ENCODE data around the gene RHBDL3. TPM values are rescaled to one million over a fixed set of nuclear protein-coding genes. Genes with fewer than 3 reads are reported as not detected.

The RHBDL3 gene
- total and polyA plus RNA-seq, 2 of the 8 experiments (the other 6 are each of a cell fraction or from before 2014, with no cell fraction given) = 9.6 to 12.2 TPM

DNA sequence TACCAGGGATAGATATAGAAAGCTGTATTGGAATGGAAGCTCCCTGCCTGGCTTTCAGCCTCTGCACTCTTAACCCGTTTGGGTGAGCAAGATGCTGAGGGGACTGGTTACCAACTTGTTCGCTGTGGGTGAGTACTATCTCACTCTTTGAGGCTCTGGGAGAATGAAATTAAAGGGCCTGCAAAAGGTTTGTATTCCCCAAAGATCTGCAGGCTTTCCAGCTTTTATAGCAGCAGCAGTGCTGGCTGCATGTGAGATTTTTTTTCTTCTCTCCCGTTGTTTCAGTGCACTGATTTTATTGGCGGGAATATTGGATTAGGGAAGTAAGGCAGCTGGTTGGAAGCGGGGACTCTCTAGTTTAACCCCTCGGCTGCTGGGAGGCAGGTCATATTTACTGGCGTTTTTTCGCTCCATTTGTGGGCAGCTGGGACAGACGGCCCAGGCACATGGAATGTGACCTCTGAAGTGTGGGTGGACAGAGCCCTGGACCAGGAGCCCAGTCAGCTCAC lies 45.5 kb downstream of the RHBDL3 start:
- Histone ChIP-seq H2BK5ac (ENCODE audit: low read depth, low read length) (0 out of 2 replicates have a peak overlapping the region, but pooled peaks have one; percentile 10), H3K27me3 (replicated peaks in 1 of 4; ENCODE audit: control insufficient read depth in 3 of 4, extremely low read depth in 1 of 4, insufficient read depth in 3 of 4, low read length in 3 of 4) (no peaks in the 10 kb centered on the region)
- TF ChIP-seq, protein P1, sequence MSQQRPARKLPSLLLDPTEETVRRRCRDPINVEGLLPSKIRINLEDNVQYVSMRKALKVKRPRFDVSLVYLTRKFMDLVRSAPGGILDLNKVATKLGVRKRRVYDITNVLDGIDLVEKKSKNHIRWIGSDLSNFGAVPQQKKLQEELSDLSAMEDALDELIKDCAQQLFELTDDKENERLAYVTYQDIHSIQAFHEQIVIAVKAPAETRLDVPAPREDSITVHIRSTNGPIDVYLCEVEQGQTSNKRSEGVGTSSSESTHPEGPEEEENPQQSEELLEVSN (IDR thresholded peaks at IDR 0.05) = peak; percentile 82
- TF ChIP-seq, protein P2, sequence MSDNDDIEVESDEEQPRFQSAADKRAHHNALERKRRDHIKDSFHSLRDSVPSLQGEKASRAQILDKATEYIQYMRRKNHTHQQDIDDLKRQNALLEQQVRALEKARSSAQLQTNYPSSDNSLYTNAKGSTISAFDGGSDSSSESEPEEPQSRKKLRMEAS (IDR thresholded peaks at IDR 0.05) = 0 out of 2 replicates have a peak, but pooled peaks have one; percentile 35
- TF ChIP-seq NANOG (IDR thresholded peaks at IDR 0.05; ENCODE audit: insufficient read depth, low read depth, low read length, poor library complexity, severe bottlenecking) (no peak), HDAC6 (IDR thresholded peaks at IDR 0.05; ENCODE audit: low read depth, low read length) (no peak)

More for the DNA sequence above, 45.5 kb downstream of the RHBDL3 start:
- Histone ChIP-seq H3K79me1 (ENCODE audit: low read depth, low read length) (no peaks in the 10 kb centered on the region), H2BK20ac (ENCODE audit: low read length) (0 out of 2 replicates have a peak overlapping the region, but pooled peaks have one; percentile 98), H4K5ac (ENCODE audit: insufficient read length, low read depth, low read length) (peak overlapping the region; percentile 58), H2AK5ac (ENCODE audit: low read depth, low read length) (peak overlapping the region; percentile 91; the same call in 1 of the 2 replicates), H3K27ac (ENCODE audit: low read depth, low read length) (no peak overlapping the region), H2BK15ac (ENCODE audit: low read length) (peak overlapping the region; percentile 99), H3K18ac (ENCODE audit: extremely low read depth, low read length) (peak overlapping the region; percentile 84; the same call in 1 of the 2 replicates), H4K91ac (replicated peaks; ENCODE audit: insufficient read length, low read length) (no peak overlapping the region), H3K36me3 (ENCODE audit: control insufficient read depth in 2 of 4, insufficient read depth in 4 of 4, low read length in 3 of 4) (peaks cover 0 to 6% (median 0%) of the 10 kb centered on the region in 4 experiments; a peak in 1 of 8 replicates), H3K4ac (replicated peaks; ENCODE audit: insufficient read length, low read depth, low read length) (no peak overlapping the region), H3K23ac (ENCODE audit: insufficient read length) (no peak overlapping the region), H3K56ac (replicated peaks; ENCODE audit: insufficient read length, low read depth, low read length) (no peak overlapping the region), H3K14ac (ENCODE audit: insufficient read length) (no peak overlapping the region), H3K9me3 (ENCODE audit: insufficient read depth in 2 of 2, low read depth in 1 of 2, low read length in 1 of 2) (no peaks in the 10 kb centered on the region), H3K79me2 (ENCODE audit: control insufficient read depth in 1 of 2, insufficient read depth in 2 of 2, low read length in 2 of 2) (no peaks in the 10 kb centered on the region), H3K23me2 (ENCODE audit: low read depth, low read length) (0 out of 2 replicates have a peak, but pooled peaks cover 2% of the 10 kb centered on the region), H3K4me1 (replicated peaks in 1 of 4; ENCODE audit: control insufficient read depth in 3 of 4, insufficient read depth in 4 of 4, low read length in 3 of 4) (peaks cover 2 to 7% (median 5%) of the 10 kb centered on the region in 4 experiments), H2BK12ac (ENCODE audit: low read depth, low read length) (peak overlapping the region; percentile 91; the same call in 1 of the 2 replicates), H4K20me1 (replicated peaks in 1 of 2; ENCODE audit: control insufficient read depth in 1 of 2, insufficient read depth in 2 of 2, low read length in 2 of 2) (no peaks in the 10 kb centered on the region), H3K9ac (replicated peaks in 1 of 4; ENCODE audit: extremely low read depth in 1 of 4, low read depth in 3 of 4, low read length in 3 of 4) (peak overlapping the region in 2 of 4 experiments; percentile 10 to 24; a peak in 2 of 7 replicates), H3K4me2 (ENCODE audit: insufficient read depth in 1 of 2, low read depth in 2 of 2, low read length in 2 of 2) (peak overlapping the region; percentile 31 to 51; a peak in 3 of 4 replicates), H4K8ac (ENCODE audit: extremely low read depth, insufficient read depth, low read length) (no peak overlapping the region), H3K4me3 (ENCODE audit: extremely low read depth in 1 of 4, insufficient read depth in 2 of 4, low read depth in 3 of 4, low read length in 4 of 4) (no peak overlapping the region; a peak in 1 of 8 replicates), H2BK120ac (replicated peaks; ENCODE audit: low read depth, low read length) (no peak overlapping the region), H2AFZ (ENCODE audit: low read length) (0 out of 2 replicates have a peak overlapping the region, but pooled peaks have one; percentile 61)
- DNase-seq (ENCODE audit: low read depth in 1 of 2, low spot score in 2 of 2) = no peak
- WGBS, 2 experiments (ENCODE audit: extremely low coverage in 1 of 2, insufficient coverage in 1 of 2, insufficient read length in 1 of 2, insufficient replicate concordance in 2 of 2, low coverage in 1 of 2, low lambda C conversion rate in 2 of 2, missing lambda C conversion rate in 1 of 2) = 33% methylated on average over 9 of the region's 9 CpGs; no CpG with 5 or more reads in 1 of the 2 experiments
- CTCF ChIA-PET (ENCODE audit: partially characterized antibody) = interaction anchor here (0.6 to 1.5 kb wide), 8 partner anchors 9 to 108 kb away, joined by 3 to 12 read pairs (median 4); no protein-coding TSS in a partner anchor
- POLR2A ChIA-PET (ENCODE audit: partially characterized antibody) = interaction anchor here (0.9 to 1.6 kb wide), 3 partner anchors 9 to 31 kb away, joined by 4 to 5 read pairs (median 4); no protein-coding TSS in a partner anchor
- FAIRE-seq = no peak
